SK-N-SH (cell line): ENCODE measurements around the gene PACSIN1.

Experiments
- CTCF ChIP-seq: fragments of 200-600 bp; sonication (generic); IDR thresholded peaks from 2 replicates; pipeline ENCODE4 v1.6.1; 2017; ENCODE audit warnings: antibody characterized with exemption, mild to moderate bottlenecking, moderate library complexity
- POLR2AphosphoS5 ChIP-seq: IDR thresholded peaks from 2 replicates; pipeline ENCODE4 v1.6.1; 2012; ENCODE audit warnings: low read depth, low read length
- RCOR1 ChIP-seq: fragments of 150-350 bp; IDR thresholded peaks from 2 replicates; pipeline ENCODE4 v1.6.1; 2017; ENCODE audit warnings: antibody characterized with exemption, low read length
- RFX5 ChIP-seq: IDR thresholded peaks from 2 replicates; pipeline ENCODE4 v1.6.1; 2012; ENCODE audit warnings: mild to moderate bottlenecking, improper control_type of control experiment, low read length
- TEAD4 ChIP-seq: IDR thresholded peaks from 2 replicates; pipeline ENCODE4 v1.4.0; 2012; ENCODE audit warnings: mild to moderate bottlenecking, borderline replicate concordance; ENCODE audit not compliant: insufficient read depth
- TF ChIP-seq, protein P1 (sequence below): IDR thresholded peaks from 2 replicates; pipeline ENCODE4 v1.6.1; 2012; ENCODE audit warnings: mild to moderate bottlenecking, low read depth, low read length, moderate library complexity
- TF ChIP-seq, protein P2 (sequence below): fragments of 150-350 bp; IDR thresholded peaks from 2 replicates; pipeline ENCODE4 v1.6.1; 2017; ENCODE audit warnings: antibody characterized with exemption, low read length, low read depth, borderline replicate concordance

DNA sequence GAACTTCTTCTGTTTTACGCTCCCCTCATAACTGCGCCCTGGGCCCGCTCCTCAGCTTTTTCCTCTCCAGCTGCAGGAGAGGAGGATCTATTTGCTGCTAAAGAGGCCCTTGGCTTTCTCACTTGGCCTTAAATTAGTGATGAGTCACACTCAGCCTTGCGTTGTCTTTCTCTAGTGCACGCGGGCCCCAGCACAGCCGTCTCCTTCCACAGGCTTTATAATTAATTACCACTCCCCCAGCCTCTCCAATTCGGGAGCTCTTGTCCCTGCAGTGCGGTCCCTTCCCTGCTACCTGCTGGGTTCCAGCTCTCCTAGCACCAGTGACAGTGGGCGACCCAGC lies 25.2 kb downstream of the PACSIN1 start:
- TF ChIP-seq CTCF: no peak
- TF ChIP-seq TEAD4: no peak
- TF ChIP-seq POLR2AphosphoS5: no peak
- TF ChIP-seq, protein P1, sequence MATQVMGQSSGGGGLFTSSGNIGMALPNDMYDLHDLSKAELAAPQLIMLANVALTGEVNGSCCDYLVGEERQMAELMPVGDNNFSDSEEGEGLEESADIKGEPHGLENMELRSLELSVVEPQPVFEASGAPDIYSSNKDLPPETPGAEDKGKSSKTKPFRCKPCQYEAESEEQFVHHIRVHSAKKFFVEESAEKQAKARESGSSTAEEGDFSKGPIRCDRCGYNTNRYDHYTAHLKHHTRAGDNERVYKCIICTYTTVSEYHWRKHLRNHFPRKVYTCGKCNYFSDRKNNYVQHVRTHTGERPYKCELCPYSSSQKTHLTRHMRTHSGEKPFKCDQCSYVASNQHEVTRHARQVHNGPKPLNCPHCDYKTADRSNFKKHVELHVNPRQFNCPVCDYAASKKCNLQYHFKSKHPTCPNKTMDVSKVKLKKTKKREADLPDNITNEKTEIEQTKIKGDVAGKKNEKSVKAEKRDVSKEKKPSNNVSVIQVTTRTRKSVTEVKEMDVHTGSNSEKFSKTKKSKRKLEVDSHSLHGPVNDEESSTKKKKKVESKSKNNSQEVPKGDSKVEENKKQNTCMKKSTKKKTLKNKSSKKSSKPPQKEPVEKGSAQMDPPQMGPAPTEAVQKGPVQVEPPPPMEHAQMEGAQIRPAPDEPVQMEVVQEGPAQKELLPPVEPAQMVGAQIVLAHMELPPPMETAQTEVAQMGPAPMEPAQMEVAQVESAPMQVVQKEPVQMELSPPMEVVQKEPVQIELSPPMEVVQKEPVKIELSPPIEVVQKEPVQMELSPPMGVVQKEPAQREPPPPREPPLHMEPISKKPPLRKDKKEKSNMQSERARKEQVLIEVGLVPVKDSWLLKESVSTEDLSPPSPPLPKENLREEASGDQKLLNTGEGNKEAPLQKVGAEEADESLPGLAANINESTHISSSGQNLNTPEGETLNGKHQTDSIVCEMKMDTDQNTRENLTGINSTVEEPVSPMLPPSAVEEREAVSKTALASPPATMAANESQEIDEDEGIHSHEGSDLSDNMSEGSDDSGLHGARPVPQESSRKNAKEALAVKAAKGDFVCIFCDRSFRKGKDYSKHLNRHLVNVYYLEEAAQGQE: no peak
- TF ChIP-seq, protein P2, sequence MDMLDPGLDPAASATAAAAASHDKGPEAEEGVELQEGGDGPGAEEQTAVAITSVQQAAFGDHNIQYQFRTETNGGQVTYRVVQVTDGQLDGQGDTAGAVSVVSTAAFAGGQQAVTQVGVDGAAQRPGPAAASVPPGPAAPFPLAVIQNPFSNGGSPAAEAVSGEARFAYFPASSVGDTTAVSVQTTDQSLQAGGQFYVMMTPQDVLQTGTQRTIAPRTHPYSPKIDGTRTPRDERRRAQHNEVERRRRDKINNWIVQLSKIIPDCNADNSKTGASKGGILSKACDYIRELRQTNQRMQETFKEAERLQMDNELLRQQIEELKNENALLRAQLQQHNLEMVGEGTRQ: no peak
- no peak for TF ChIP-seq RFX5
- no peak for TF ChIP-seq RCOR1
